Suprapubic skin (tissue), 4 donors: ENCODE results near the gene ARID1A. TPM values are rescaled to one million over a fixed set of nuclear protein-coding genes. Genes with fewer than 3 reads are reported as not detected.

ENCODE experiments used
- DNase-seq, 2 donors: peaks; one replicate each; pipeline ENCODE4 v3.0.0-alpha.2; 2019; ENCODE audit warnings: low spot score in 2 of 2
- H3K27ac ChIP-seq: fragments of 200-600 bp; sonication (generic); one replicate; pipeline ENCODE4 v1.5.1; 2019
- H3K27me3 ChIP-seq: fragments of 200-600 bp; sonication (generic); one replicate; pipeline ENCODE4 v1.5.1; 2019
- H3K36me3 ChIP-seq: fragments of 200-600 bp; sonication (generic); one replicate; pipeline ENCODE4 v1.5.1; 2019
- H3K4me1 ChIP-seq: fragments of 200-600 bp; sonication (generic); one replicate; pipeline ENCODE4 v1.5.1; 2019
- H3K4me3 ChIP-seq: fragments of 200-600 bp; sonication (generic); one replicate; pipeline ENCODE4 v1.5.1; 2019; ENCODE audit warnings: mild to moderate bottlenecking
- H3K9me3 ChIP-seq: fragments of 200-600 bp; sonication (generic); one replicate; pipeline ENCODE4 v1.5.1; 2019
- EP300 ChIP-seq: sonication (generic); formaldehyde crosslinking; IDR thresholded peaks from one replicate; pipeline ENCODE4 v1.6.1; 2017; ENCODE audit warnings: antibody characterized with exemption
- POLR2A ChIP-seq, 2 donors: fragments of 450-650 bp; IDR thresholded peaks; one replicate each; pipeline ENCODE4 v1.6.1; 2017; ENCODE audit warnings: antibody characterized with exemption in 2 of 2, mild to moderate bottlenecking in 2 of 2, moderate library complexity in 2 of 2
- POLR2AphosphoS5 ChIP-seq, 3 donors: sonication (generic); formaldehyde crosslinking; IDR thresholded peaks; one replicate each; pipeline ENCODE4 v1.6.1; 2017; ENCODE audit warnings: antibody characterized with exemption in 3 of 3
- WGBS: methylation state at CpG from one replicate; pipeline ENCODE4 v1.1.5; 2018; 5-methylcytosine and 5-hydroxymethylcytosine counted together
- total RNA-seq, 4 donors: library from RNA; depleted of rRNA; stranded (reverse); fragments of >200 nt; gene quantifications; one replicate each; pipeline ENCODE4 v1.1.0, GENCODE V29; 2016
- TF ChIP-seq, protein P1 (sequence below), 2 donors: fragments of 200-600 bp in 1 of 2; fragments of 450-650 bp in 1 of 2; sonication (generic) in 1 of 2; IDR thresholded peaks; one replicate each; pipeline ENCODE4 v1.5.1; 2016 to 2019; ENCODE audit warnings: antibody characterized with exemption in 2 of 2, mild to moderate bottlenecking in 1 of 2, moderate library complexity in 1 of 2

ARID1A gene
- total RNA-seq, 4 donors from 2014 or later = 77.2 to 90.0 (median 83.5) TPM

DNA sequence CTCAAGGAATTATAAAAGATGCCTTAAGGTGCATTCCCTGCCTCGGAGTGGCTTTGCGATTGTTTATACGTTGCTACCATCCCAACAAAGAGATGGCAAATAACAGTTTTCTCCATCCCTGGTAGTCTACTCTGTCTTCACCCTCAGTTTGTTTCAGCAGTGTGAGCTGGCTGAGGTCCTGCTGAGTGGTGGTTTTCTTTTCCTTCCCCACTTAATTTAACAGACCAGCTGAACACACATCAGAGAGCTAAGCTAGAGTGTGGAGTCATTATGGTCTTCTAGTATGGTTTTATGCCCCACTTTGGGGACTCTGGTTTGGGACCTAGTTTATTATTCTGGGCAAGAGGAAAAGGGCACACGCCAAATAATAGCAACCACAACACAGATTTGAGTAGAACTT lies 94.1 kb downstream of the ARID1A start:
- Histone ChIP-seq H3K4me1 (peaks cover 33% of the 10 kb centered on the region), H3K36me3 (peaks cover 18% of the 10 kb centered on the region), H3K9me3 (no peaks in the 10 kb centered on the region), H3K27me3 (no peaks in the 10 kb centered on the region), H3K4me3 (no peak overlapping the region), H3K27ac (no peak overlapping the region)
- no peak for TF ChIP-seq POLR2AphosphoS5 (IDR thresholded peaks at IDR 0.05)
- TF ChIP-seq EP300 = no peak
- TF ChIP-seq, protein P1, sequence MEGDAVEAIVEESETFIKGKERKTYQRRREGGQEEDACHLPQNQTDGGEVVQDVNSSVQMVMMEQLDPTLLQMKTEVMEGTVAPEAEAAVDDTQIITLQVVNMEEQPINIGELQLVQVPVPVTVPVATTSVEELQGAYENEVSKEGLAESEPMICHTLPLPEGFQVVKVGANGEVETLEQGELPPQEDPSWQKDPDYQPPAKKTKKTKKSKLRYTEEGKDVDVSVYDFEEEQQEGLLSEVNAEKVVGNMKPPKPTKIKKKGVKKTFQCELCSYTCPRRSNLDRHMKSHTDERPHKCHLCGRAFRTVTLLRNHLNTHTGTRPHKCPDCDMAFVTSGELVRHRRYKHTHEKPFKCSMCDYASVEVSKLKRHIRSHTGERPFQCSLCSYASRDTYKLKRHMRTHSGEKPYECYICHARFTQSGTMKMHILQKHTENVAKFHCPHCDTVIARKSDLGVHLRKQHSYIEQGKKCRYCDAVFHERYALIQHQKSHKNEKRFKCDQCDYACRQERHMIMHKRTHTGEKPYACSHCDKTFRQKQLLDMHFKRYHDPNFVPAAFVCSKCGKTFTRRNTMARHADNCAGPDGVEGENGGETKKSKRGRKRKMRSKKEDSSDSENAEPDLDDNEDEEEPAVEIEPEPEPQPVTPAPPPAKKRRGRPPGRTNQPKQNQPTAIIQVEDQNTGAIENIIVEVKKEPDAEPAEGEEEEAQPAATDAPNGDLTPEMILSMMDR (IDR thresholded peaks at IDR 0.05) = no peak
- TF ChIP-seq POLR2A (IDR thresholded peaks at IDR 0.05) = no peak
- 64% methylated on average over 4 of the region's 4 CpGs for WGBS
- no peak for DNase-seq

DNA sequence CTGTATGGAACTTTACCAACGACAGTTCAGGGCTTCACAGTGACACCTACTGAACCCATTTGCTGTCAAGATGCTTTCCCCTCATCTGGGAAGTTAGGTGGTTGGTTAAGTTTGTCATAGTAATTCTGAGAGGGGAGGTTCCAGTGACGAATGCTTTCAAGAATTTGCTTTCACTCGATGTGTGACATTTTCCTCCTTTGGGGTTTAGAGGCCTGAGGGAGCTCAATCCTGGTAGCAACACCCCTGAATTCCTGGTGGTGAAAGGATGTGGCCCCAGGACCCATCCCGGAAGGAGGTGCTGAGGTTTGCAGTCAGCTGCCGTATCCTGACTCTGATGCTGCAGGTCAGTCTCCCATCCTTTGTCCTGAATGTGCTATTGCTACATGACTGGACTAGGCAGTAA lies 94.7 kb downstream of the ARID1A start:
- H3K9me3 ChIP-seq = no peaks in the 10 kb centered on the region
- H3K36me3 ChIP-seq = peaks cover 23% of the 10 kb centered on the region
- no peak overlapping the region for H3K4me3 ChIP-seq
- TF ChIP-seq EP300 (no peak), POLR2A (IDR thresholded peaks at IDR 0.05) (no peak), POLR2AphosphoS5 (IDR thresholded peaks at IDR 0.05) (no peak)
- TF ChIP-seq, protein P1 (IDR thresholded peaks at IDR 0.05) = no peak
- no peak for DNase-seq
- no peak overlapping the region for H3K27ac ChIP-seq
- H3K27me3 ChIP-seq = no peaks in the 10 kb centered on the region
- H3K4me1 ChIP-seq = peaks cover 28% of the 10 kb centered on the region
- 41% methylated on average over 3 of the region's 5 CpGs for WGBS

DNA sequence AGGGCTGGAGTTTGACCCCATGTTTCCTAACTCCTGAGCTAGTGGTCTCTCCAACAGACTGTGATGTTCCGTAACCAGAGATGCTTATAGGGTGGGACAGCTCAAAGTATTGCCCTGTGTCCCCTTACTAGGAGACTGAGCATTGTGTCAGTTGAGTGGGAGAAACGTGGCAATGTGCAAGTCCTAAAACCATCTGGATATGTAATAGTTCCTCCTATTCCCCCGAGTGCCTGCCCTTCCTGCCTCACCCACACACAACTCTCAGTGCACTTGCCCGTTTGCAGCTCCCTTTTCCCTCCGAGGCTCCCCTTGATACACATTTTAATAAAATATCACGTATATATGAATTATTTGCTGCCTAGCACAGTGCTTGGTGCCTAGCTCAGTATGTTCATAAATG lies 95.3 kb downstream of the ARID1A start:
- TF ChIP-seq, protein P1 (IDR thresholded peaks at IDR 0.05) = no peak
- TF ChIP-seq POLR2A (IDR thresholded peaks at IDR 0.05) (no peak), POLR2AphosphoS5 (IDR thresholded peaks at IDR 0.05) (no peak), EP300 (no peak)
- Histone ChIP-seq H3K36me3 (peaks cover 23% of the 10 kb centered on the region), H3K27me3 (no peaks in the 10 kb centered on the region), H3K9me3 (no peaks in the 10 kb centered on the region), H3K27ac (no peak overlapping the region), H3K4me3 (no peak overlapping the region), H3K4me1 (peaks cover 22% of the 10 kb centered on the region)
- no peak for DNase-seq
- WGBS = 59% methylated on average over 6 of the region's 6 CpGs

DNA sequence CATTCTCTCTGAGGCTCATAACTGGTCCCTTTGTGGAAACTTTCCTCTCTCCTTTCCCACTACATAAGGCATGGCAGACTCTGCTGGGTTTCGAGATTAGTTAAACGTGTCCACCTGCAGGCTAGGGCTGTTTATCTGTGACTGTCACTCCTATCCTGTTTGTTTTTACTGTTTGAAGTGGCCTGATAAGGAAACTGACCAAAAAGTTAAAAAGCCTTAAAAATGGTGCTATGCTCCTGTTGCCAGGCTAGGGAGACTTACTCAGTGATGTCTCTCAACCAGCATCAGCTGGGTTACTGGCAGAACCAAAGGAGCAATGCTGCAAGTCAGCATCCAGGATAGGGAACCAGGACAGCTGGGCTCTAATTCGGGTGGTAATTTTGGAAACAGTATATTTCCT lies 95.8 kb downstream of the ARID1A start:
- H3K27ac ChIP-seq = no peak overlapping the region
- H3K36me3 ChIP-seq = peaks cover 23% of the 10 kb centered on the region
- DNase-seq = no peak
- peaks cover 18% of the 10 kb centered on the region for H3K4me1 ChIP-seq
- no peak for TF ChIP-seq POLR2AphosphoS5 (IDR thresholded peaks at IDR 0.05)
- TF ChIP-seq, protein P1 (IDR thresholded peaks at IDR 0.05) = no peak
- no peak overlapping the region for H3K4me3 ChIP-seq
- H3K27me3 ChIP-seq = no peaks in the 10 kb centered on the region
- WGBS = 72% methylated on average over 3 of the region's 3 CpGs
- no peaks in the 10 kb centered on the region for H3K9me3 ChIP-seq

DNA sequence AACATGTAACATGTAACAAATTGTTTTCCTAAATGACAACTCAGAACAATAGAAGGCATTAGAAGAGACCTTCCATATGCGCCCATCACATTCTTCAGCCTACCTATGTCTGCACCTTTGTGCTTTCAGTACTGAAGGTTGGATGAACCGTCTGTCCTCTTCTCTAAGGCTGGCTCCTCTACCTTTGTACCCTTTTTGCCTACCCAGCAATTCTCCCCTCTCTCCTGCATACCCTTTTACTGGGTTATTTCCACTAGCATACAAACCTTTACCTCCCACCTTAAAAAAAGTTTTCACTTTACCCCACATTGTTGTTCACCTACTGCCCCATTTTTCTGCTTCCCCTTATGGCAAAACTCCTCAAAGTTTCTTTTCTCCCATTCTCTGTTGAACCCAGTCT lies 97.1 kb downstream of the ARID1A start:
- TF ChIP-seq POLR2AphosphoS5 (IDR thresholded peaks at IDR 0.05) (no peak), EP300 (no peak), POLR2A (IDR thresholded peaks at IDR 0.05) (no peak)
- TF ChIP-seq, protein P1 (IDR thresholded peaks at IDR 0.05) = no peak
- Histone ChIP-seq H3K36me3 (peaks cover 27% of the 10 kb centered on the region), H3K4me3 (no peak overlapping the region), H3K27ac (no peak overlapping the region), H3K9me3 (no peaks in the 10 kb centered on the region), H3K4me1 (peaks cover 12% of the 10 kb centered on the region), H3K27me3 (no peaks in the 10 kb centered on the region)
- DNase-seq = no peak
- WGBS = 93% methylated on average over 2 of the region's 2 CpGs
